Lung (tissue), 12 donors: Measurements from ENCODE around the gene TEP1. TPM values are rescaled to one million over a fixed set of nuclear protein-coding genes. Genes with fewer than 3 reads are reported as not detected.
A peak's percentile ranks its signal among the peaks of the same experiment; 100 is the strongest.

Experiments used
- ATAC-seq: fragments of 200-7000 bp; cut with Tn5 transposase; one replicate; pipeline ENCODE4 v1.9.1; 2020; ENCODE audit warnings: moderate number of reproducible peaks; ENCODE audit not compliant: insufficient read depth, low FRiP score
- DNase-seq, 3 donors: peaks; one replicate each; pipeline ENCODE4 v3.0.0-alpha.2; 2013 to 2017
- H3K27ac ChIP-seq, 2 donors: one replicate each; pipeline ENCODE4 v1.5.1; 2013; ENCODE audit warnings: mild to moderate bottlenecking in 2 of 2, moderate library complexity in 2 of 2, control low read depth in 1 of 2, inconsistent platforms in 1 of 2, low read depth in 1 of 2, low read length in 1 of 2
- H3K27me3 ChIP-seq, 3 donors: one replicate each; pipeline ENCODE4 v1.5.1; 2013; ENCODE audit warnings: low read length in 2 of 3; ENCODE audit not compliant: control insufficient read depth in 3 of 3, insufficient read depth in 3 of 3
- H3K36me3 ChIP-seq, 4 donors: one replicate each; pipeline ENCODE4 v1.5.1; 2013; ENCODE audit warnings: low read length in 4 of 4, mild to moderate bottlenecking in 1 of 4, moderate library complexity in 1 of 4; ENCODE audit not compliant: control insufficient read depth in 4 of 4, insufficient read depth in 4 of 4
- H3K4me1 ChIP-seq, 5 donors: one replicate each; pipeline ENCODE4 v1.5.1; 2013; ENCODE audit warnings: low read length in 5 of 5, mild to moderate bottlenecking in 2 of 5, moderate library complexity in 1 of 5; ENCODE audit not compliant: control insufficient read depth in 5 of 5, insufficient read depth in 5 of 5
- H3K4me3 ChIP-seq: one replicate; pipeline ENCODE4 v1.5.1; 2013; ENCODE audit warnings: mild to moderate bottlenecking, control low read depth, moderate library complexity
- H3K9ac ChIP-seq, 2 donors: one replicate each; pipeline ENCODE4 v1.5.1; 2013; ENCODE audit warnings: low read length in 2 of 2, control low read depth in 1 of 2; ENCODE audit not compliant: insufficient read depth in 1 of 2
- H3K9me3 ChIP-seq, 4 donors: one replicate each; pipeline ENCODE4 v1.5.1; 2013; ENCODE audit warnings: low read length in 3 of 4, mild to moderate bottlenecking in 1 of 4, moderate library complexity in 1 of 4; ENCODE audit not compliant: control insufficient read depth in 4 of 4, insufficient read depth in 3 of 4
- WGBS, 2 donors: extraction: QIAGEN DNeasy Blood & Tissue Kit; methylation state at CpG; one replicate each; pipeline ENCODE4 v1.1.7; 2013; 5-methylcytosine and 5-hydroxymethylcytosine counted together
- polyA plus RNA-seq, 2 donors: library from polyadenylated mRNA; stranded (reverse); fragments of 200-250 nt; gene quantifications; one replicate each; pipeline ENCODE4 v1.2.1, GENCODE V29; 2013
- total RNA-seq, 2 donors: library from RNA; depleted of rRNA in 1 of 2; stranded (reverse); fragments of >200 nt in 1 of 2; gene quantifications; one replicate each; pipeline ENCODE4 v1.2.1, GENCODE V29; 2014 to 2021
- TF ChIP-seq, protein P1 (sequence below): IDR thresholded peaks from 2 replicates; pipeline ENCODE4 v1.5.1; 2012; ENCODE audit warnings: mild to moderate bottlenecking; ENCODE audit errors: control extremely low read depth, extremely low read depth
- donor health status: control.
- donor health status: control.
- donor health status: Bipolar disorder and iron deficiency.
- donor health status: healthy.
- donor health status: DM: yes; HTN: yes; CAD: no.

TEP1 gene
- total and polyA plus RNA-seq, 4 donors, result 15.7 to 44.7 (median 22.5) TPM

DNA sequence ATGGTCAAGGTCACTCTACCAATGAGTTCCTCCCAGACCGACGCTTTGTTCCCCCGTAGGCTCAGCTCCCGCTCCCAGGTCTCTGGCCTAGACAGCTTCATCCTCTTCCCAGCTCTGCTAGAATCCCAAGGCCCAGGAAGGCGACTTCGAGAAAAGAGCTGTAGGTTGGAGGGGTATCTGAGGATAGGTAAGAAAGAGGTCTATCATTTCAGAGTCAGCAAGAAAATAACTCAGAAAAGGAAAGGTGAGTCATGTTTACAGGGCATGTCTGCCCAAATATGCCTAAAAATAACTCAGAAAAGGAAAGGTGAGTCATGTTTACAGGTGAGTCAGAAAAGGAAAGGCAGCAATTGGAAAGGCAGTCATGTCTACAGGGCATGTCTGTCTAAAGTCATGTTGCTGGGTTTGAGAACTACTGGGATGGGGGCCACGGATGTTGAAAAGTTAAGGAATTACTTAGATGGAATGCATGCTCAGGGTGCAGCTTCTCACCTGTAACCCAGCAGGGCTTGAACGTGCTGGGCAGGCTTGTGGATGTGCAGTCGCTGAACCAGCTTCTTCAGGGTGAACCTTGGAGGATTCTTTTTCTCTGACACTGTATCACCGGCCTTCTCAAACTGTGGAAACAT, 12.2 kb downstream of the TEP1 start:
- H3K27me3 ChIP-seq, result no peaks in the 10 kb centered on the region
- TF ChIP-seq, protein P1, sequence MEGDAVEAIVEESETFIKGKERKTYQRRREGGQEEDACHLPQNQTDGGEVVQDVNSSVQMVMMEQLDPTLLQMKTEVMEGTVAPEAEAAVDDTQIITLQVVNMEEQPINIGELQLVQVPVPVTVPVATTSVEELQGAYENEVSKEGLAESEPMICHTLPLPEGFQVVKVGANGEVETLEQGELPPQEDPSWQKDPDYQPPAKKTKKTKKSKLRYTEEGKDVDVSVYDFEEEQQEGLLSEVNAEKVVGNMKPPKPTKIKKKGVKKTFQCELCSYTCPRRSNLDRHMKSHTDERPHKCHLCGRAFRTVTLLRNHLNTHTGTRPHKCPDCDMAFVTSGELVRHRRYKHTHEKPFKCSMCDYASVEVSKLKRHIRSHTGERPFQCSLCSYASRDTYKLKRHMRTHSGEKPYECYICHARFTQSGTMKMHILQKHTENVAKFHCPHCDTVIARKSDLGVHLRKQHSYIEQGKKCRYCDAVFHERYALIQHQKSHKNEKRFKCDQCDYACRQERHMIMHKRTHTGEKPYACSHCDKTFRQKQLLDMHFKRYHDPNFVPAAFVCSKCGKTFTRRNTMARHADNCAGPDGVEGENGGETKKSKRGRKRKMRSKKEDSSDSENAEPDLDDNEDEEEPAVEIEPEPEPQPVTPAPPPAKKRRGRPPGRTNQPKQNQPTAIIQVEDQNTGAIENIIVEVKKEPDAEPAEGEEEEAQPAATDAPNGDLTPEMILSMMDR, result no peak
- peak; percentile 34 for ATAC-seq

DNA sequence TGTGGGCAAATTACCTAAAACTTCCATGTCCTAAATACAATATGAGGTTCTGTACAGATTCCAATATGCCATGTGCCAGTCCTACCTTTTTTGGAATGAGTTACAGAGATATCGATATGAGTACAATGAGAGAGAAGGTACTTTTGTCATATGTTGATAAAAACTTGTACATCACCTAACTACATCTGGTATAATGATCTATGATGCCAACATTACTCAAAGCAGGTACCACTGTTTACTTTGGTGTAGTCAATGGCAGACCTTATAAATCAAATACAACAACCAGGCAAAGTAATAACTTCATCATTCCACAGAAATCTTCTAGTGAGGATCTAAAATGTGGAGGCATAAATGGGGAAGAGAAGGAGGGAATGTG, 12.7 kb downstream of the TEP1 start:
- no peaks in the 10 kb centered on the region for H3K27me3 ChIP-seq
- ATAC-seq (no peak), DNase-seq (no peak)
- no peak overlapping the region for H3K9ac ChIP-seq
- H3K9me3 ChIP-seq, result no peaks in the 10 kb centered on the region
- peaks cover 31 to 43% (median 33%) of the 10 kb centered on the region in 4 donors for H3K36me3 ChIP-seq
- H3K27ac ChIP-seq, result no peak overlapping the region
- H3K4me3 ChIP-seq, result no peak overlapping the region
- TF ChIP-seq, protein P1, result no peak
- WGBS, 2 donors, result 95 to 97% methylated on average over 1 of the region's 1 CpG
- peaks cover 0 to 1% (median 0%) of the 10 kb centered on the region in 5 donors for H3K4me1 ChIP-seq

More for the DNA sequence above, 12.2 kb downstream of the TEP1 start:
- no peak overlapping the region for H3K9ac ChIP-seq
- H3K4me1 ChIP-seq, result peaks cover 0 to 1% (median 0%) of the 10 kb centered on the region in 5 donors
- H3K27ac ChIP-seq, result no peak overlapping the region
- 94 to 99% methylated on average over 10 of the region's 10 CpGs for WGBS, 2 donors
- peaks cover 29 to 42% (median 30%) of the 10 kb centered on the region in 4 donors for H3K36me3 ChIP-seq
- H3K4me3 ChIP-seq, result no peak overlapping the region
- H3K9me3 ChIP-seq, result no peaks in the 10 kb centered on the region
- DNase-seq, result no peak

DNA sequence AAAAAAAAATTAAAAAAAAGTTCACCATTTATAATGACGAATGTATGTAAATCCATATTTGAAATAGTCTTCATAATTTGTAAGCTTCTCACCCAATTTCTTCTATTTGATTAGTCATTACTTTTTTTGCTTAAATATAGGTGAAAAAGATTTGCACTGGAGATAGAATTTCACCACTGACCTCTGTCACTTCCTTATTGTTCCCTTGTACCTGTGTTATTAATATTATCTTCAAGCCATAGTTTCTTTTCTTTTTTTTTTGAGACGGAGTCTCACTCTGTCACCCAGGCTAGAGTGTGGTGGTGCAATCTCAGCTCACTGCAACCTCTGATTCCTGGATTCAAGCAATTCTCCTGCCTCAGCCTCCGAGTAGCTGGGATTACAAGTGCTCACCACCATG, 15.8 kb downstream of the TEP1 start:
- no peaks in the 10 kb centered on the region for H3K9me3 ChIP-seq
- ATAC-seq (no peak), DNase-seq (no peak)
- no peak overlapping the region for H3K9ac ChIP-seq
- 90 to 95% methylated on average over 3 of the region's 3 CpGs for WGBS, 2 donors
- H3K27me3 ChIP-seq, result no peaks in the 10 kb centered on the region
- TF ChIP-seq, protein P1, result no peak
- no peaks in the 10 kb centered on the region for H3K4me1 ChIP-seq
- H3K36me3 ChIP-seq, result peaks cover 25 to 41% (median 34%) of the 10 kb centered on the region in 4 donors
- H3K27ac ChIP-seq, result no peak overlapping the region
- no peak overlapping the region for H3K4me3 ChIP-seq

DNA sequence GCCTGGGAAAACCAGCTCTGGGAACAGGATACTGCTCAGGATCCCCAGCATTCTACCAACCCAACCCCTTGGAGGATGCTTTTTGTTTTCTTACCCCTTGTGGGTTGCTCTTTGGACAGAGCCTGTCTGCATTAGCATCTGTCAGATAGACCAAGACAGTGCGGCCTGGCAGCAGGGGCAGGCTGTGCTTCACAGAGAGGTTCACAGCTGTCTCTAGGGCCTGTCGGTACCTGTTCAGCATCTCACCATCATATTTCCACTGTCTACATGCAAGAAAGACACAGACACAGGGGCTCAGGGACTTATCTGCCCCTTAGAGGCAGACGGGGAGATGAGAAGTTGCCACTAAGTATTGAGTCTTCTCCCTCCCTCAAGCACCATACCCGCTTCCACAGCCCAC, 21.8 kb downstream of the TEP1 start:
- Histone ChIP-seq H3K4me3 (no peak overlapping the region), H3K9ac (no peak overlapping the region), H3K9me3 (no peaks in the 10 kb centered on the region), H3K36me3 (peaks cover 36 to 54% (median 49%) of the 10 kb centered on the region in 4 donors), H3K4me1 (no peaks in the 10 kb centered on the region), H3K27ac (no peak overlapping the region), H3K27me3 (no peaks in the 10 kb centered on the region)
- WGBS, 2 donors, result 97 to 99% methylated on average over 4 of the region's 4 CpGs
- TF ChIP-seq, protein P1, result no peak
- DNase-seq, result no peak
- no peak for ATAC-seq
